ENCODE data around the gene CAT.

The CAT gene

DNA sequence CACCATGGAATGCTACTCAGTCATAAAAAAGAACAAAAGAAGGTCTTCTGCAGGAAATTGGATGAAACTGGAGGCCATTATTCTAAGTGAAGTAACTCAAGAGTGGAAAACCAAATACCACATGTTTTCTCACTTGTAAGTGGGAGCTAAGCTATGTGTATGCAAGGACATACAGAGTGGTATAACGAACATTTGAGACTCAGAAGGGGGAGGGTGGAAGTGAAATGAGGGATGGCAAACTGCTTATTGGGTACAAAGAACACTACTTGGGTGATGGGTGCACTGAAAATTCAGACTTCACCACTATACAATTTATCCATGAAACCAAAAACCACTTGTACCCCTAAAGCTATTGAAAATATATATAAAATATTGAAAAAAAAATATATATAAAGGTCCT is 13.4 kb upstream of the CAT start:
- Histone ChIP-seq H3K27ac (peak overlapping the region; percentile 84), H3K36me3 (no peaks in the 10 kb centered on the region), H3K4me1 (ENCODE audit: control insufficient read depth in 1 of 2, insufficient read depth in 1 of 2, low read depth in 1 of 2, low read length in 1 of 2) (peaks cover 94 to 95% of the 10 kb centered on the region in 2 experiments), H3K27me3 (no peaks in the 10 kb centered on the region), H3K9me3 (no peaks in the 10 kb centered on the region), H3K4me3 (ENCODE audit: low read depth in 1 of 2, low read length in 1 of 2) (peak overlapping the region in 1 of 2 experiments; percentile 49)
- TF ChIP-seq, protein P1, sequence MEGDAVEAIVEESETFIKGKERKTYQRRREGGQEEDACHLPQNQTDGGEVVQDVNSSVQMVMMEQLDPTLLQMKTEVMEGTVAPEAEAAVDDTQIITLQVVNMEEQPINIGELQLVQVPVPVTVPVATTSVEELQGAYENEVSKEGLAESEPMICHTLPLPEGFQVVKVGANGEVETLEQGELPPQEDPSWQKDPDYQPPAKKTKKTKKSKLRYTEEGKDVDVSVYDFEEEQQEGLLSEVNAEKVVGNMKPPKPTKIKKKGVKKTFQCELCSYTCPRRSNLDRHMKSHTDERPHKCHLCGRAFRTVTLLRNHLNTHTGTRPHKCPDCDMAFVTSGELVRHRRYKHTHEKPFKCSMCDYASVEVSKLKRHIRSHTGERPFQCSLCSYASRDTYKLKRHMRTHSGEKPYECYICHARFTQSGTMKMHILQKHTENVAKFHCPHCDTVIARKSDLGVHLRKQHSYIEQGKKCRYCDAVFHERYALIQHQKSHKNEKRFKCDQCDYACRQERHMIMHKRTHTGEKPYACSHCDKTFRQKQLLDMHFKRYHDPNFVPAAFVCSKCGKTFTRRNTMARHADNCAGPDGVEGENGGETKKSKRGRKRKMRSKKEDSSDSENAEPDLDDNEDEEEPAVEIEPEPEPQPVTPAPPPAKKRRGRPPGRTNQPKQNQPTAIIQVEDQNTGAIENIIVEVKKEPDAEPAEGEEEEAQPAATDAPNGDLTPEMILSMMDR (IDR thresholded peaks at IDR 0.05), result no peak

DNA sequence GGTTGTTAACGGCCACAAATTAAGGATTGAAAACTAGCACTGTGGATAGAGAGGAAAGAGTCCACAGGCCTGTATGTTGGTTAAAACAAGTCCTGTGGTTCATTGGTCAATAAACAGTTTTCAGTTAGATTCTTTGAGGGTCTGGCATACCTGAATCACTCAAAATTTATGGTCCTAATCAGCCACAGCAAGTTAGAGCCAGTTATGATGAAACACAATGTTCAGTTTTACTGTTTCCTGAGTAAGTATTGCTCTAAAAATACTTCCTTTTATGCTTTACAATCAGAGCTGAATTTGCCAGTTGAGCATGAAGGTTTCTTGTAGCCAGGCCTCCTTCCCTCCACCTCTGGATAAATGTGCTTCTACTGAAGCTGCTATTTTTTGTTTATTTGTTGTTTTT is 12.9 kb upstream of the CAT start:
- peaks cover 94 to 100% of the 10 kb centered on the region in 2 experiments for H3K4me1 ChIP-seq (ENCODE audit: control insufficient read depth in 1 of 2, insufficient read depth in 1 of 2, low read depth in 1 of 2, low read length in 1 of 2)
- no peaks in the 10 kb centered on the region for H3K27me3 ChIP-seq
- TF ChIP-seq, protein P1 (IDR thresholded peaks at IDR 0.05), result no peak
- H3K36me3 ChIP-seq, result no peaks in the 10 kb centered on the region
- peak overlapping the region in 1 of 2 experiments; percentile 49 for H3K4me3 ChIP-seq (ENCODE audit: low read depth in 1 of 2, low read length in 1 of 2)
- H3K27ac ChIP-seq, result peak overlapping the region; percentile 84
- H3K9me3 ChIP-seq, result no peaks in the 10 kb centered on the region

DNA sequence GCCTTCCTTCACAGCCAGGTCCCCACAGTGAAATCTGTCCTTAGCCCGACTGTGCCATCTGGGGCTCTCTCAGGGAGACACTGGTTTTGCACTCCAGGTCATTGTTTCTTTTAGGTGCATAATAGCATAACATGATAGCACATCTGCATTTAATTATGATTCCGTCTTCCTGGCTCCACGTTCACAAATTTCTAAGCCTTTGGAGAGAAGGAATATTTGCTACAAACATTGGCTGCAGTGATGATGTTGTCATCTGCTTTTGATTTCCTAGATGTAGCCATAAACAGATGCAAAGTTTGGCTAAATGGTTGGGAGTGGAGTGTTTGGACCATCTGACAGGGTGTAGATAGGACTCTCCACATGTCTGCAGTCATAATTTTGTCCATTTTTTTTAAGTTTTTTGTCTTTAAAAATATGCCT is 12.0 kb upstream of the CAT start:
- H3K4me1 ChIP-seq (ENCODE audit: control insufficient read depth in 1 of 2, insufficient read depth in 1 of 2, low read depth in 1 of 2, low read length in 1 of 2), result peaks cover 99 to 100% of the 10 kb centered on the region in 2 experiments
- H3K36me3 ChIP-seq, result no peaks in the 10 kb centered on the region
- H3K4me3 ChIP-seq (ENCODE audit: low read depth in 1 of 2, low read length in 1 of 2), result peak overlapping the region; percentile 33 to 49
- peak overlapping the region; percentile 84 for H3K27ac ChIP-seq
- H3K9me3 ChIP-seq, result no peaks in the 10 kb centered on the region
- no peaks in the 10 kb centered on the region for H3K27me3 ChIP-seq
- TF ChIP-seq, protein P1 (IDR thresholded peaks at IDR 0.05), result no peak

DNA sequence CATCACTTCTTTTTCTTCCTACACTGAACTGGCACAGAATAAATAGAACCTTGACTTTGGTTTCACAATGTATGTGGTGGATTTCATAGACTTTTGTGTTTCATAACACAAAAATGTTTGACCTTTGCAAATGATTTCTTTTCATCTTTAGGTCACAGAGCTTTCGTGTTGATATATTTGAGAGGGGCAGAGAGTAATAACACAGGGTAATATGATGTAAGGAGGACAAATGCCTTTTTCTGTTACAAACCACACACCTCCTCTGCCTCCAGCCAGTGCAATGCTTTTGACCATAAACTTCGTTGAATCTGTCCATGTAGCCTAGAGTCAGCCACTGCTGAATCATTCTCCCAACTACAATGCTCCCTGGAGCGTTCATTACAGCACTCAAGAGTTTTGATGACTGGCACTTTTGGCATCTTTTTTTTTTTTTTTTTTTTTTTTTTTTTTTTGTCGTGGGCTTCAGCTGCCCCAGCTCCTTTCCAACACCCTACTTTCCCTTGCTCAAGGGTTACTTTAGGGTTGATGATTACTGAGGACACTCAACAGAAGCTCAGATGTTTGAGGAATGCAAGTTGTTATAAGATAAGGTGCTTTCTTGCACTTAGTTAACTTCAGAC is 11.4 kb upstream of the CAT start:
- H3K36me3 ChIP-seq, result no peaks in the 10 kb centered on the region
- H3K27ac ChIP-seq, result peak overlapping the region; percentile 84
- H3K4me3 ChIP-seq (ENCODE audit: low read depth in 1 of 2, low read length in 1 of 2), result peak overlapping the region; percentile 33 to 49
- H3K9me3 ChIP-seq, result no peaks in the 10 kb centered on the region
- H3K4me1 ChIP-seq (ENCODE audit: control insufficient read depth in 1 of 2, insufficient read depth in 1 of 2, low read depth in 1 of 2, low read length in 1 of 2), result peaks cover 99 to 100% of the 10 kb centered on the region in 2 experiments
- H3K27me3 ChIP-seq, result no peaks in the 10 kb centered on the region
- TF ChIP-seq, protein P1 (IDR thresholded peaks at IDR 0.05), result no peak

DNA sequence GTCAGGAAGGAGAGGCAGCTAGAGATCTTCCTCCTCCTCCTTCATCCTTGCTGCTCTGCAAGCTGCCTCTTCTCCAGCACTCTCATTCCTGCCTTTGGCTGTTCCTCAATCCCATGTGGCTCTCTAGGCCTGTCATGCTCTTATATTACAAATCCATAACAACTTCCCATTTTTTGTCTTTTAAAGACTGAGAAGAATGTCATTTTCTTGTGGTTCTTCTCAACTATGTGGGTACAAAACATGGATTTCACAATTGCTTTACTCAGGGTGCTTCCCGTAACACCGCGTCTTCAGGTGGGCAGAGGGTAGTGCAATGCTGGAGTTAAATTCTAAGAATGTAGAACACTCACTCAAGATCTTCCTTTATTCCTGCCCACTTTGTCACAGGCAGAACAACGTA is 6.8 kb upstream of the CAT start:
- no peaks in the 10 kb centered on the region for H3K9me3 ChIP-seq
- H3K27me3 ChIP-seq, result no peaks in the 10 kb centered on the region
- H3K27ac ChIP-seq, result peak overlapping the region; percentile 77
- TF ChIP-seq, protein P1 (IDR thresholded peaks at IDR 0.05), result peak; percentile 23
- H3K4me1 ChIP-seq (ENCODE audit: control insufficient read depth in 1 of 2, insufficient read depth in 1 of 2, low read depth in 1 of 2, low read length in 1 of 2), result peaks cover 66 to 72% of the 10 kb centered on the region in 2 experiments
- H3K36me3 ChIP-seq, result no peaks in the 10 kb centered on the region
- H3K4me3 ChIP-seq (ENCODE audit: low read depth in 1 of 2, low read length in 1 of 2), result peak overlapping the region in 1 of 2 experiments; percentile 28

Measured in neutrophil (primary cell).